Loucy (cell line): ENCODE data around the gene ATN1.

ENCODE experiments used
- H2AFZ ChIP-seq: fragments of 200-600 bp; sonication (generic); 2 replicates; pipeline ENCODE4 v1.6.0; 2016; ENCODE audit warnings: antibody characterized with exemption, mild to moderate bottlenecking, low read length, moderate library complexity
- H3F3A ChIP-seq: fragments of 200-600 bp; 2 replicates; pipeline ENCODE4 v1.6.0; 2016; ENCODE audit warnings: antibody characterized with exemption, low read depth, mild to moderate bottlenecking
- H3K27me3 ChIP-seq: fragments of 200-600 bp; sonication (generic); 2 replicates; pipeline ENCODE4 v1.6.1; 2014; ENCODE audit warnings: low read length, mild to moderate bottlenecking; ENCODE audit not compliant: insufficient read depth, poor library complexity, severe bottlenecking
- H3K36me3 ChIP-seq: fragments of 200-600 bp; sonication (generic); 2 replicates; pipeline ENCODE4 v1.6.1; 2016; ENCODE audit warnings: low read length; ENCODE audit not compliant: insufficient read depth
- H3K4me1 ChIP-seq: fragments of 200-600 bp; sonication (generic); 2 replicates; pipeline ENCODE4 v1.5.1; 2014; ENCODE audit warnings: low read length, mild to moderate bottlenecking; ENCODE audit not compliant: insufficient read depth, poor library complexity, severe bottlenecking
- H3K4me2 ChIP-seq: fragments of 200-600 bp; sonication (generic); 2 replicates; pipeline ENCODE4 v1.6.0; 2014; ENCODE audit warnings: antibody characterized with exemption, low read length, low read depth, mild to moderate bottlenecking; ENCODE audit not compliant: poor library complexity, severe bottlenecking
- H3K4me3 ChIP-seq: fragments of 200-600 bp; sonication (generic); 2 replicates; pipeline ENCODE4 v1.5.1; 2014; ENCODE audit warnings: low read length, mild to moderate bottlenecking, mixed read lengths; ENCODE audit not compliant: poor library complexity, severe bottlenecking
- H3K79me2 ChIP-seq: fragments of 200-600 bp; sonication (generic); 2 replicates; pipeline ENCODE4 v1.6.1; 2014; ENCODE audit warnings: low read length; ENCODE audit not compliant: insufficient read depth
- H3K9ac ChIP-seq: fragments of 200-600 bp; sonication (generic); 2 replicates; pipeline ENCODE4 v1.6.0; 2014; ENCODE audit warnings: mild to moderate bottlenecking, low read depth, low read length, moderate library complexity; ENCODE audit not compliant: poor library complexity, severe bottlenecking
- H3K9me2 ChIP-seq: fragments of 200-600 bp; sonication (generic); replicated peaks from 2 replicates; pipeline ENCODE4 v1.6.1; 2016; ENCODE audit warnings: low read depth, low read length, mixed read lengths
- H3K9me3 ChIP-seq: fragments of 200-600 bp; sonication (generic); 2 replicates; pipeline ENCODE4 v1.6.1; 2014; ENCODE audit warnings: mild to moderate bottlenecking, antibody characterized with exemption, low read length, low read depth; ENCODE audit not compliant: insufficient read depth
- H4K20me1 ChIP-seq: fragments of 200-600 bp; sonication (generic); 2 replicates; pipeline ENCODE4 v1.6.0; 2014; ENCODE audit warnings: antibody characterized with exemption, low read length, mild to moderate bottlenecking; ENCODE audit not compliant: insufficient read depth, poor library complexity, severe bottlenecking
- CTCF ChIP-seq: fragments of 200-600 bp; sonication (generic); conservative IDR thresholded peaks from 2 replicates; pipeline ENCODE4 v1.5.1; 2014; ENCODE audit warnings: mild to moderate bottlenecking, antibody characterized with exemption, low read length
- EZH2phosphoT487 ChIP-seq: fragments of 200-600 bp; IDR thresholded peaks from 2 replicates; pipeline ENCODE4 v1.6.1; 2018; ENCODE audit warnings: antibody characterized with exemption, mild to moderate bottlenecking, moderate library complexity, borderline replicate concordance

Gene ATN1

GRCh38 chr12:6974180-6974579 lies 46.4 kb downstream of the ATN1 start:
- Histone ChIP-seq H3K9ac (no peak overlapping the region), H3K4me3 (no peak overlapping the region), H2AFZ (no peak overlapping the region), H3K9me3 (no peaks in the 10 kb centered on the region), H4K20me1 (peaks cover 3% of the 10 kb centered on the region), H3K79me2 (peaks cover 39% of the 10 kb centered on the region), H3K27me3 (no peaks in the 10 kb centered on the region), H3F3A (no peaks in the 10 kb centered on the region; the same call in 1 of the 2 replicates), H3K36me3 (peaks cover 50% of the 10 kb centered on the region; the same call in 1 of the 2 replicates), H3K9me2 (no peaks in the 10 kb centered on the region), H3K4me1 (peaks cover 15% of the 10 kb centered on the region), H3K4me2 (no peak overlapping the region)
- no peak for TF ChIP-seq EZH2phosphoT487
- TF ChIP-seq CTCF: no peak

GRCh38 chr12:6975297-6976032 lies 47.7 kb downstream of the ATN1 start:
- Histone ChIP-seq H3K4me1 (peaks cover 13% of the 10 kb centered on the region), H2AFZ (no peak overlapping the region), H3K36me3 (peaks cover 51% of the 10 kb centered on the region; the same call in 1 of the 2 replicates), H3K9me2 (no peaks in the 10 kb centered on the region), H3K79me2 (peaks cover 26% of the 10 kb centered on the region), H3F3A (no peaks in the 10 kb centered on the region; the same call in 1 of the 2 replicates), H3K4me2 (no peak overlapping the region), H3K27me3 (no peaks in the 10 kb centered on the region), H4K20me1 (no peaks in the 10 kb centered on the region), H3K9ac (no peak overlapping the region), H3K9me3 (no peaks in the 10 kb centered on the region), H3K4me3 (no peak overlapping the region)
- no peak for TF ChIP-seq CTCF
- TF ChIP-seq EZH2phosphoT487: no peak

GRCh38 chr12:6977653-6978052 lies 49.9 kb downstream of the ATN1 start:
- H3K9ac ChIP-seq: no peak overlapping the region
- H3K4me3 ChIP-seq: no peak overlapping the region
- H3K79me2 ChIP-seq: peaks cover 6% of the 10 kb centered on the region
- H3K9me2 ChIP-seq: no peaks in the 10 kb centered on the region
- H3K36me3 ChIP-seq: peaks cover 70% of the 10 kb centered on the region; the same call in 1 of the 2 replicates
- no peaks in the 10 kb centered on the region for H4K20me1 ChIP-seq
- TF ChIP-seq CTCF (no peak), EZH2phosphoT487 (no peak)
- no peaks in the 10 kb centered on the region; the same call in 1 of the 2 replicates for H3F3A ChIP-seq
- no peaks in the 10 kb centered on the region for H3K9me3 ChIP-seq
- H3K27me3 ChIP-seq: no peaks in the 10 kb centered on the region
- no peak overlapping the region for H2AFZ ChIP-seq
- peaks cover under 1% of the 10 kb centered on the region for H3K4me1 ChIP-seq
- no peak overlapping the region for H3K4me2 ChIP-seq
